Astrocyte (in vitro differentiated cells and primary cell): ENCODE data around the gene AP5B1. TPM values are rescaled to one million over a fixed set of nuclear protein-coding genes. Genes with fewer than 3 reads are reported as not detected.

Experiments
- DNase-seq: peaks from one replicate; pipeline ENCODE4 v3.0.0-alpha.2; 2010; ENCODE audit warnings: low read depth
- FAIRE-seq: peaks from 2 replicates; lab custom pipeline; 2011; peaks lifted over from hg19 to GRCh38; lab: Jason Lieb, UNC
- H2AFZ ChIP-seq: 2 replicates; pipeline ENCODE4 v1.6.0; 2012; ENCODE audit warnings: low read depth, low read length, inconsistent platforms
- H3K27ac ChIP-seq: 2 replicates; pipeline ENCODE4 v1.5.1; 2011; ENCODE audit warnings: low read depth, low read length, inconsistent platforms
- H3K27me3 ChIP-seq: 2 replicates; pipeline ENCODE4 v1.6.0; 2011; ENCODE audit warnings: low read length, inconsistent platforms; ENCODE audit not compliant: insufficient read depth
- H3K36me3 ChIP-seq: 2 replicates; pipeline ENCODE4 v1.5.1; 2011; ENCODE audit warnings: low read length, inconsistent platforms; ENCODE audit not compliant: insufficient read depth
- H3K4me1 ChIP-seq: 2 replicates; pipeline ENCODE4 v1.5.1; 2011; ENCODE audit warnings: low read length, inconsistent platforms; ENCODE audit not compliant: insufficient read depth
- H3K4me2 ChIP-seq: 2 replicates; pipeline ENCODE4 v1.6.0; 2012; ENCODE audit warnings: low read length, inconsistent platforms
- H3K4me3 ChIP-seq: 2 replicates; pipeline ENCODE4 v1.5.1; 2011; ENCODE audit warnings: low read depth, mild to moderate bottlenecking, low read length, inconsistent platforms; ENCODE audit not compliant: insufficient read depth
- H3K79me2 ChIP-seq: 2 replicates; pipeline ENCODE4 v1.6.0; 2012; ENCODE audit warnings: mild to moderate bottlenecking, low read length, inconsistent platforms; ENCODE audit not compliant: insufficient read depth
- H3K9ac ChIP-seq: 2 replicates; pipeline ENCODE4 v1.6.0; 2012; ENCODE audit warnings: mild to moderate bottlenecking, low read length, inconsistent platforms
- H3K9me3 ChIP-seq: 2 replicates; pipeline ENCODE4 v1.5.1; 2012; ENCODE audit warnings: low read depth, mild to moderate bottlenecking, low read length, inconsistent platforms; ENCODE audit not compliant: insufficient read depth
- H4K20me1 ChIP-seq: 2 replicates; pipeline ENCODE4 v1.6.0; 2012; ENCODE audit warnings: low read length, inconsistent platforms; ENCODE audit not compliant: insufficient read depth
- H3K27ac Mint-ChIP-seq: one replicate; pipeline ENCODE4 v1.8.0; 2021; ENCODE audit warnings: mild to moderate bottlenecking, mixed read lengths; ENCODE audit not compliant: unreplicated experiment
- H3K27me3 Mint-ChIP-seq: one replicate; pipeline ENCODE4 v1.8.0; 2021; ENCODE audit warnings: low read depth, mixed read lengths; ENCODE audit not compliant: unreplicated experiment
- H3K36me3 Mint-ChIP-seq: one replicate; pipeline ENCODE4 v1.8.0; 2021; ENCODE audit warnings: low read depth, mixed read lengths; ENCODE audit not compliant: unreplicated experiment
- H3K4me1 Mint-ChIP-seq: one replicate; pipeline ENCODE4 v1.8.0; 2021; ENCODE audit warnings: low read depth, mixed read lengths; ENCODE audit not compliant: unreplicated experiment
- H3K4me3 Mint-ChIP-seq: one replicate; pipeline ENCODE4 v1.8.0; 2021; ENCODE audit warnings: mild to moderate bottlenecking, moderate library complexity, mixed read lengths; ENCODE audit not compliant: unreplicated experiment
- H3K9me3 Mint-ChIP-seq: one replicate; pipeline ENCODE4 v1.8.0; 2021; ENCODE audit warnings: mild to moderate bottlenecking, mixed read lengths; ENCODE audit not compliant: unreplicated experiment
- CTCF ChIP-seq: IDR thresholded peaks from 2 replicates; pipeline ENCODE4 v1.5.1; 2011; ENCODE audit warnings: low read depth, mild to moderate bottlenecking, inconsistent platforms, low read length, moderate library complexity; ENCODE audit not compliant: insufficient read depth
- EZH2 ChIP-seq: IDR thresholded peaks from 2 replicates; pipeline ENCODE4 v1.6.1; 2012; ENCODE audit warnings: mild to moderate bottlenecking, low read length, inconsistent platforms; ENCODE audit not compliant: insufficient read depth
- total RNA-seq: library from RNA; stranded (reverse); gene quantifications from 2 replicates; pipeline ENCODE4 v1.2.1, GENCODE V29; 2021

AP5B1 gene
- total RNA-seq, 1 donor from 2014 or later: 10.9 TPM

- Histone ChIP-seq H3K4me1 (no peaks in the 10 kb centered on the region), H3K9ac (no peak overlapping the region), H3K27me3 (peaks cover 16% of the 10 kb centered on the region), H3K79me2 (no peaks in the 10 kb centered on the region), H3K36me3 (no peaks in the 10 kb centered on the region), H3K4me2 (no peak overlapping the region), H2AFZ (no peak overlapping the region), H3K9me3 (no peaks in the 10 kb centered on the region), H3K4me3 (no peak overlapping the region), H4K20me1 (no peaks in the 10 kb centered on the region), H3K27ac (no peak overlapping the region)
- Mint-ChIP-seq H3K27me3 (peaks cover 66% of the 10 kb centered on the region), H3K36me3 (no peaks in the 10 kb centered on the region), H3K9me3 (no peaks in the 10 kb centered on the region), H3K4me1 (no peaks in the 10 kb centered on the region), H3K27ac (no peak overlapping the region), H3K4me3 (no peak overlapping the region)
- FAIRE-seq (no peak), DNase-seq (no peak)
- TF ChIP-seq CTCF (no peak), EZH2 (no peak)
Measured at GRCh38 chr11:65794570-65795510, 14.1 kb upstream of the AP5B1 start.

DNA sequence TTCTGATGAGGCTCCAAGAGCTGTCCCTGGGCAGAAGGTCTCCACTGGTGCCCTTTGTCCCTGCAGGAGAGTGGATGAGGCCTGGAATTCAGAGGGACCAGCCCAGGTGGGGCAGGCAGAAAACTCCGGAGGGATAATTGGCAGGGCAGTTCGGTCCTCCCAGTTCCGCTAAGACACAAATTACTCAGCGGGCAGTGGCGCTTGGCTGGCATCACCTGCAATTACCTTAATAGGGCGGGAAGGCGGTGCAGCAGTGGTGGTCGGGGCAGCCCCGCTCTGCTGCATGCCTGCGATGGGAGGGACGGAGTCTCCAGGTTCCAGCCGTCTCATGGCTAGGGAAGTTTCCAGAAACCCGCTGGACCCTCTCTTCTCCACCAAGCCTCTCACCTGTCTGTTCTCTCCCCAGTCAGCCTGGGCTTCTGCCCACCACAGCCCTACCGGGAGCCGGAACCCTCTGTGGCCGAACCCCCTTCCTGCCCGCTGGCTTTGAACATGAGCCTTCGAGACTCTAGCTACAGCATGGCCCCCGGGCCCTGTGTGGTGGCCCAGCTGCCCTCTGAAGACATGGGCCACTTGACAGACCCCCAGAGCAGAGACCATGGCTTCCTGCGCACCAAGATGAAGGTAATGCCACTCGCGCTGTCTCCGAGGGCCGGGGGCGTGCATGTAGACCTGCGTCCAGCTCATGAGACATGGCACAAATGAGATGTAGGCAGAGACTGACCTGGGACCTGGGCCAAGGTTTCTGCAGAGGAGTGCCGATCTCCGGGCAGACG lies 13.0 kb upstream of the AP5B1 start:
- no peak overlapping the region for H3K27ac Mint-ChIP-seq
- H3K79me2 ChIP-seq: no peaks in the 10 kb centered on the region
- H3K27ac ChIP-seq: no peak overlapping the region
- no peak overlapping the region for H3K4me3 ChIP-seq
- H3K27me3 ChIP-seq: peaks cover 21% of the 10 kb centered on the region
- H3K4me2 ChIP-seq: no peak overlapping the region
- H3K36me3 ChIP-seq: no peaks in the 10 kb centered on the region
- H3K9ac ChIP-seq: no peak overlapping the region
- H3K36me3 Mint-ChIP-seq: no peaks in the 10 kb centered on the region
- TF ChIP-seq EZH2 (no peak), CTCF (no peak)
- DNase-seq: no peak
- no peak overlapping the region for H2AFZ ChIP-seq
- no peaks in the 10 kb centered on the region for H3K9me3 Mint-ChIP-seq
- no peaks in the 10 kb centered on the region for H4K20me1 ChIP-seq
- peaks cover 71% of the 10 kb centered on the region for H3K27me3 Mint-ChIP-seq
- H3K4me1 ChIP-seq: no peaks in the 10 kb centered on the region
- no peaks in the 10 kb centered on the region for H3K4me1 Mint-ChIP-seq
- no peak for FAIRE-seq
- H3K4me3 Mint-ChIP-seq: no peak overlapping the region
- H3K9me3 ChIP-seq: no peaks in the 10 kb centered on the region
